ENCODE results near the gene MRPL43.

Gene MRPL43

GRCh38 chr10:100968062-100968736 is 19.1 kb downstream of the MRPL43 start:
- DNase-seq (ENCODE audit: low read depth in 2 of 2) = no peak

DNA sequence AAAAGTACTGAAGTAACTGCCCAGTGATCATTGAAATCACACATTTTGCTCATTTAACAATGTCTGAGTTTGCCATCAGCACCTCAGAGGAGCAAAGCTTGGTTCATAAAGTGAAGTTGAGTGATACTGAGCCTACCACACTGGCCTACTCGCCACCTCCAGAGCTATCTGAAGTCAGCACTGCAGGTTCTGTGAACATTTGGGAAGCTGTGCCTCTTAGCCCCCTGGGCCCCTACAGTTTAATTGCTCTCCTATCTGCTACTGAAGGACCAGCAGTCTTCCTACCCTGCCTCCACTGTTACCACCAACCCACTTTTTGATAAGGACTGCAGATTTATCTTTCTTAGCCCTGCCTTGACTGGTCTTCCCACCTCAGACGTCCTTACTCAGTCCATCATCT is 20.0 kb downstream of the MRPL43 start:
- DNase-seq (ENCODE audit: low read depth in 2 of 2) = no peak

- no peak for DNase-seq (ENCODE audit: low read depth in 2 of 2)
Measured at GRCh38 chr10:100966887-100967286, 20.4 kb downstream of the MRPL43 start.

- no peak for DNase-seq (ENCODE audit: low read depth in 2 of 2)
Measured at GRCh38 chr10:100965820-100966219, 21.5 kb downstream of the MRPL43 start.

GRCh38 chr10:100963826-100964225 is 23.5 kb downstream of the MRPL43 start:
- DNase-seq (ENCODE audit: low read depth in 2 of 2) = no peak

GRCh38 chr10:100962351-100963080 is 24.8 kb downstream of the MRPL43 start:
- DNase-seq (ENCODE audit: low read depth in 2 of 2) = no peak

DNA sequence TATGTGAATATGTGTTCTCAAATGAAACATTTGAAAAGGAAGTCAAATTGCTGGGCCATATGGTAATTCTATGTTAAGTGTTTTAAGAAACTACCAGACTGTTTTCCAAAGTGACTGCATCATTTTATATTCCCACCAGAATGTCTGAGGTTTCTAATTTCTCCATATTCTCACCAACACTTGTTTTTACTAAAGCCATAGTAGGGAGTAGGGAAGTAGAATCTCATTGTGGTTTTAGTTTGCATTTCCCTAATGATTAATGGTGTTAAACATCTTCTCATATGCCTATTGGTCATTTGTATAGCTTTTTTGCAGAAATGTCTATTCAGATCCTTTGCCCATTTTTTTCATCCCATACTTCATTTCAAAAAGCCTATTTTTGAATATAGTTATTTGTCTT is 27.0 kb downstream of the MRPL43 start:
- DNase-seq (ENCODE audit: low read depth in 2 of 2) = no peak

DNA sequence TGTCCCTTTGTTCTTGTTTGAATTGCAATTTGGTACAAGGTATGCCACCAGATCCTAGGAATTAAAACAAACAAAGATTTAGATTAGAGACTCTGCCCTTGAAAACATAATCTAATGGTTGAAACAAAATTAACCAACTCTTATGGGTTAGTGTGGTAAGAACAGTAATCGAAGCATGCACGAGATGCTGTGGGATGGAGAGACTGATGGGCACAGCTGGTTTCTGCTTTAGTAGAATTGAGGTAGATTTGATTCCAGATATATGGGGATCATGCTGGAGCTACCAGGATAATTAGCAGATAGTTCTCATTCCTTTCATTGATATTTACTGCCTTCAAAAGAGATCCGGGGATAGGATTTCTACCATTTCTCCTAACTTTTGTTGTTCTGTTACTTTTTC is 38.4 kb downstream of the MRPL43 start:
- no peak for DNase-seq (ENCODE audit: low read depth in 2 of 2)

DNA sequence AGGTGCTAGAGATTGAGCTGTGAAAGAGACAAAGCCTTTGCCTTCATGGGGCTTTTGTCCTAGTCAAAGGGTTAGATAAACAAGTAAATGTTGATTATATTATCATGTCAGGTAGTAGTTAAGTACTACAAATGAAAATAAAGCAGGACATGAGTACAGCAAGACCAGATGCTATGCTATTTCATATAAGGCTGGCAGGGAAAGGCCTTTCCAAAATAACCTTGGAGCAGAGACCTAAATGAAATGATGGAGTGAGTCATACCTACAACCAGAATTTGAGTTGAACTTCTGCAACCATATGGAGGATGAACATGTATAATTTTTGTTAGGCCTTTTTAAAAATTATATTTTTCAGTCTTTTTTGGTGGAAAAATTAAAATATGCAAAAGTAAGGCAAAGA is 41.5 kb downstream of the MRPL43 start:
- no peak for DNase-seq (ENCODE audit: low read depth in 2 of 2)

DNA sequence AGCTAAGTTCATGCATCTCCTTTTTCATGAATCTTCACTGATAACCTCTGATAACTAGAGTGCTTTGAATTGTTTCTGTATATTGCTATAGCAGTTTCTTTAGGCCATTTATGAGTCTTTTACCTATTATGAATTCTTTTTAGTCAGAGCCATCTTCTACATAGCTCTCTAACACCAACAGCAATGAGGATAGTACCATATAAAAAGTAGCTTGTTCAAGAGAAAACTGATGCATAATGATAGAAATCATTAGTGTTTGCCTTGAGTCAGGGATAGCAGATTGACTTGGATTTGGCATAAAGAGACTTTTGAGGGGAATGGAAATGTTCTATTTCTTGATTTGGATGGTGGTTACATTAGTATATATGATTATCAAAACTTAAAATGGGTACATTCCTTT is 43.8 kb downstream of the MRPL43 start:
- no peak for DNase-seq (ENCODE audit: low read depth in 2 of 2)

- DNase-seq (ENCODE audit: low read depth in 2 of 2) = no peak
Measured at GRCh38 chr10:100942229-100942628, 45.1 kb downstream of the MRPL43 start.

DNA sequence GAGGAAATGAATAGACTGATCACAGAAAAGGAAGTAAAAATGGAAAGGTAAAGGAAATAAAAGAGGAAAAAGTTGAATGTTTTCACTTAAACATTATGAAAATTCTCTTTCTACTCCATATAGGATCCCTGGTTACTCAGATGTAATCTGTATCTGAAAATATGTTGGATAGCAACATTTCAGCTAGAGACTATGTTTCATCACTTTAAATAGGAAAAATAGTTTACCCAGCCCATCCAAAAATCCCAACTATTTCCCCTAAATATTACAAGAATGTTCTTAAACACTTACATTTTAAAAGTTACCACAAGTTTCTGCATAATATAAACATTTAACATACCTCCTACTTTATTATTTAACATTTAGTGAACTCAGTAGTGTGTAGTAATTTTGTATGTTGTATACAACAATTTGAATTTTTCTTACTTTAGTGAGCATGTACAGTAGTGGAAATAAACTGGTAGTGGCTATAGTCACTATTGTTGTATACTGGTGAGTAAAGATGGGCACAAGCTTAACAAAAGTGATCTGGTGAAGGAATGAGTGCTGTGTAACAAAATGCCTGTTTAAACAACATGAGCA is 47.4 kb downstream of the MRPL43 start:
- DNase-seq (ENCODE audit: low read depth in 2 of 2) = no peak

All from stimulated activated CD8-positive, alpha-beta memory T cell treated with anti-CD3 and anti-CD28 coated beads, Interleukin-7, amount 100 ng/mL, for 1 hour (primary cell).